Amniotic epithelial cell (primary cell): Measurements from ENCODE around the gene TNIP2.
A peak's percentile ranks its signal among the peaks of the same experiment; 100 is the strongest.

Source experiments
- DNase-seq: peaks from one replicate; pipeline ENCODE4 v3.0.0-alpha.2; 2010; ENCODE audit warnings: low read depth

Gene TNIP2

GRCh38 chr4:2716236-2716635, 39.9 kb downstream of the TNIP2 start:
- no peak for DNase-seq

GRCh38 chr4:2715426-2715825, 40.7 kb downstream of the TNIP2 start:
- DNase-seq = no peak

- peak; percentile 14 for DNase-seq
These were observed 41.2 kb downstream of the TNIP2 start for GRCh38 chr4:2714918-2715317.

GRCh38 chr4:2714061-2714770, 41.9 kb downstream of the TNIP2 start:
- peak; percentile 24 for DNase-seq

- no peak for DNase-seq
These were observed 42.8 kb downstream of the TNIP2 start for GRCh38 chr4:2713337-2713736.

- DNase-seq = peak; percentile 48
These were observed 43.8 kb downstream of the TNIP2 start for GRCh38 chr4:2712261-2712842.

GRCh38 chr4:2702770-2703169, 53.4 kb downstream of the TNIP2 start:
- DNase-seq = no peak

- no peak for DNase-seq
These were observed 53.8 kb downstream of the TNIP2 start for GRCh38 chr4:2702361-2702760.

GRCh38 chr4:2700031-2700430, 56.1 kb downstream of the TNIP2 start:
- no peak for DNase-seq

GRCh38 chr4:2699534-2699933, 56.6 kb downstream of the TNIP2 start:
- no peak for DNase-seq

GRCh38 chr4:2698951-2699505, 57.1 kb downstream of the TNIP2 start:
- DNase-seq = no peak

GRCh38 chr4:2698504-2698903, 57.6 kb downstream of the TNIP2 start:
- DNase-seq = no peak

- DNase-seq = no peak
These were observed 58.1 kb downstream of the TNIP2 start for GRCh38 chr4:2697995-2698414.

GRCh38 chr4:2696423-2696822, 59.7 kb downstream of the TNIP2 start:
- DNase-seq = no peak

- no peak for DNase-seq
These were observed 60.6 kb downstream of the TNIP2 start for GRCh38 chr4:2695346-2696060.

GRCh38 chr4:2694691-2695090, 61.4 kb downstream of the TNIP2 start:
- DNase-seq = peak; percentile 22

GRCh38 chr4:2691952-2692435, 64.1 kb downstream of the TNIP2 start:
- no peak for DNase-seq
